Breast epithelium (tissue), 4 donors: ENCODE data around the gene HPGDS. TPM values are rescaled to one million over a fixed set of nuclear protein-coding genes. Genes with fewer than 3 reads are reported as not detected.
"Not testable (repeated sequence)": the region's sequence is repeated elsewhere in the genome, so short reads cannot be mapped to it uniquely, and the experiment has no call there.

Experiments used
- DNase-seq, 2 donors: peaks; one replicate each; pipeline ENCODE4 v3.0.0-alpha.2; 2019; ENCODE audit warnings: low spot score in 2 of 2
- H3K27ac ChIP-seq, 2 donors: fragments of 200-600 bp; sonication (generic) in 1 of 2; one replicate each; pipeline ENCODE4 v1.5.1; 2016 to 2019; ENCODE audit warnings: mild to moderate bottlenecking in 1 of 2
- H3K27me3 ChIP-seq, 2 donors: fragments of 200-600 bp; sonication (generic) in 1 of 2; one replicate each; pipeline versions ENCODE4 v1.5.1 to v1.6.0; 2017 to 2019; ENCODE audit warnings: control low read depth in 1 of 2, mild to moderate bottlenecking in 1 of 2
- H3K36me3 ChIP-seq: fragments of 200-600 bp; one replicate; pipeline ENCODE4 v1.5.1; 2019
- H3K4me1 ChIP-seq, 2 donors: fragments of 200-600 bp; sonication (generic); one replicate each; pipeline ENCODE4 v1.5.1; 2016 to 2019; ENCODE audit warnings: control low read depth in 1 of 2
- H3K4me3 ChIP-seq, 3 donors: fragments of 200-600 bp; sonication (generic); 1 replicate in 2 of 3; 2 replicates in 1 of 3; pipeline ENCODE4 v1.5.1; 2016 to 2019; ENCODE audit warnings: mild to moderate bottlenecking in 3 of 3, moderate library complexity in 2 of 3
- H3K9me3 ChIP-seq, 2 donors: fragments of 200-600 bp; sonication (generic) in 1 of 2; one replicate each; pipeline ENCODE4 v1.5.1; 2016 to 2019; ENCODE audit warnings: control low read depth in 1 of 2
- CTCF ChIP-seq, 3 donors: fragments of 450-650 bp; IDR thresholded peaks; one replicate each; pipeline ENCODE4 v1.5.1; 2016 to 2017; ENCODE audit warnings: antibody characterized with exemption in 3 of 3, mild to moderate bottlenecking in 3 of 3, moderate library complexity in 3 of 3
- POLR2A ChIP-seq: fragments of 450-650 bp; IDR thresholded peaks from one replicate; pipeline ENCODE4 v1.6.1; 2016; ENCODE audit warnings: antibody characterized with exemption, mild to moderate bottlenecking, moderate library complexity
- POLR2AphosphoS5 ChIP-seq, 3 donors: sonication (generic); formaldehyde crosslinking; IDR thresholded peaks; one replicate each; pipeline ENCODE4 v1.6.1; 2017; ENCODE audit warnings: antibody characterized with exemption in 3 of 3
- intact Hi-C: fragments of 100-400 bp; cut with DNase I; formaldehyde crosslinking; loops from one replicate; pipeline ENCODE4 v1.15.1; 2023; ENCODE audit warnings: low total_unique reads
- total RNA-seq, 3 donors: library from RNA; depleted of rRNA; stranded (reverse); fragments of >200 nt; gene quantifications; one replicate each; pipeline ENCODE4 v1.1.0, GENCODE V29; 2016

HPGDS gene
- total RNA-seq = 1 to 10 TPM in 2 of 3 donors, under 1 TPM in 1; 0.98 to 7.5 (median 2.0) TPM

GRCh38 chr4:94342694-94343093, at the start of gene HPGDS:
Gene HPGDS, minus strand, starts transcription at chr4:94342836. Its CDS starts 8,207 bp downstream, at chr4:94334629.
- intact Hi-C loops = no loop called here
- TF ChIP-seq POLR2A (no peak), CTCF (IDR thresholded peaks at IDR 0.05) (no peak), POLR2AphosphoS5 (IDR thresholded peaks at IDR 0.05) (no peak)
- no peak within 1 kb of the TSS for H3K27ac ChIP-seq
- H3K4me1 ChIP-seq = no peaks in the 10 kb centered on the region
- no peaks in the 10 kb centered on the region for H3K36me3 ChIP-seq
- no peak for DNase-seq
- no peak within 1 kb of the TSS for H3K4me3 ChIP-seq
- no peaks in the 10 kb centered on the region for H3K27me3 ChIP-seq
- H3K9me3 ChIP-seq = no peaks in the 10 kb centered on the region

- Histone ChIP-seq H3K4me1 (no peaks in the 10 kb centered on the region), H3K36me3 (no peaks in the 10 kb centered on the region), H3K27ac (no peak overlapping the region), H3K9me3 (no peaks in the 10 kb centered on the region), H3K4me3 (no peak overlapping the region), H3K27me3 (no peaks in the 10 kb centered on the region)
- DNase-seq = no peak
- intact Hi-C loops = no loop called here
- TF ChIP-seq CTCF (IDR thresholded peaks at IDR 0.05) (peak in 2 of 3 donors; percentile 13 to 25), POLR2AphosphoS5 (IDR thresholded peaks at IDR 0.05) (no peak), POLR2A (no peak)
These were observed 48.3 kb upstream of the HPGDS start for GRCh38 chr4:94390804-94391410.

GRCh38 chr4:94389595-94390267, 47.1 kb upstream of the HPGDS start:
- Histone ChIP-seq H3K27ac (no peak overlapping the region), H3K4me3 (no peak overlapping the region), H3K4me1 (no peaks in the 10 kb centered on the region), H3K9me3 (no peaks in the 10 kb centered on the region), H3K27me3 (no peaks in the 10 kb centered on the region), H3K36me3 (no peaks in the 10 kb centered on the region)
- DNase-seq = no peak
- TF ChIP-seq CTCF (IDR thresholded peaks at IDR 0.05) (no peak), POLR2A (no peak), POLR2AphosphoS5 (IDR thresholded peaks at IDR 0.05) (no peak)
- intact Hi-C loops = no loop called here

- H3K9me3 ChIP-seq, H3K27me3 ChIP-seq, H3K27ac ChIP-seq, H3K36me3 ChIP-seq, intact Hi-C loops, H3K4me3 ChIP-seq, H3K4me1 ChIP-seq, DNase-seq: not testable (repeated sequence)
These were observed 45.3 kb upstream of the HPGDS start for GRCh38 chr4:94387965-94388364.

- H3K27ac ChIP-seq, H3K4me3 ChIP-seq, H3K4me1 ChIP-seq, H3K27me3 ChIP-seq, H3K36me3 ChIP-seq, intact Hi-C loops, H3K9me3 ChIP-seq, DNase-seq: not testable (repeated sequence)
These were observed 42.8 kb upstream of the HPGDS start for GRCh38 chr4:94385452-94385851.

GRCh38 chr4:94382891-94383290, 40.3 kb upstream of the HPGDS start:
- H3K36me3 ChIP-seq, H3K4me3 ChIP-seq, H3K9me3 ChIP-seq, DNase-seq, H3K27ac ChIP-seq, intact Hi-C loops, H3K27me3 ChIP-seq, H3K4me1 ChIP-seq: not testable (repeated sequence)
